Liver (tissue), 3 donors: Measurements from ENCODE around the gene APBB1.

Experiments used
- CTCF ChIP-seq: fragments of 150-350 bp; IDR thresholded peaks from 2 replicates; pipeline ENCODE4 v1.5.1; 2017; ENCODE audit warnings: improper control_type of control experiment, low read depth, low read length; ENCODE audit not compliant: missing input control
- FOXA1 ChIP-seq: IDR thresholded peaks from 2 replicates; pipeline ENCODE4 v1.6.1; 2016; ENCODE audit warnings: antibody characterized with exemption
- GABPA ChIP-seq, 2 donors: IDR thresholded peaks in 1 of 2; conservative IDR thresholded peaks in 1 of 2; 2 replicates each; pipeline ENCODE4 v1.6.1; 2016; ENCODE audit warnings: antibody characterized with exemption in 2 of 2, mild to moderate bottlenecking in 1 of 2, moderate library complexity in 1 of 2
- MAX ChIP-seq: IDR thresholded peaks from 2 replicates; pipeline ENCODE4 v1.6.1; 2016; ENCODE audit warnings: antibody characterized with exemption
- RAD21 ChIP-seq, 2 donors: IDR thresholded peaks; 2 replicates each; pipeline ENCODE4 v1.6.1; 2016; ENCODE audit warnings: antibody characterized with exemption in 2 of 2, mild to moderate bottlenecking in 2 of 2
- REST ChIP-seq: IDR thresholded peaks from 2 replicates; pipeline ENCODE4 v1.6.1; 2016; ENCODE audit warnings: antibody characterized with exemption, mild to moderate bottlenecking
- TAF1 ChIP-seq: conservative IDR thresholded peaks from 2 replicates; pipeline ENCODE4 v1.6.1; 2016; ENCODE audit warnings: antibody characterized with exemption, mild to moderate bottlenecking
- donor health status: healthy.
- donor health status: healthy.

- TF ChIP-seq CTCF (no peak), MAX (no peak), FOXA1 (no peak), TAF1 (no peak), RAD21 (IDR thresholded peaks at IDR 0.05) (no peak), REST (no peak), GABPA (IDR thresholded peaks at IDR 0.05 in 1 of 2, conservative IDR thresholded peaks at IDR 0.05 in 1 of 2) (no peak)
These were observed 33.3 kb upstream of the APBB1 start for GRCh38 chr11:6452219-6452618.
